ENCODE results near the gene ACOT11.

DNA sequence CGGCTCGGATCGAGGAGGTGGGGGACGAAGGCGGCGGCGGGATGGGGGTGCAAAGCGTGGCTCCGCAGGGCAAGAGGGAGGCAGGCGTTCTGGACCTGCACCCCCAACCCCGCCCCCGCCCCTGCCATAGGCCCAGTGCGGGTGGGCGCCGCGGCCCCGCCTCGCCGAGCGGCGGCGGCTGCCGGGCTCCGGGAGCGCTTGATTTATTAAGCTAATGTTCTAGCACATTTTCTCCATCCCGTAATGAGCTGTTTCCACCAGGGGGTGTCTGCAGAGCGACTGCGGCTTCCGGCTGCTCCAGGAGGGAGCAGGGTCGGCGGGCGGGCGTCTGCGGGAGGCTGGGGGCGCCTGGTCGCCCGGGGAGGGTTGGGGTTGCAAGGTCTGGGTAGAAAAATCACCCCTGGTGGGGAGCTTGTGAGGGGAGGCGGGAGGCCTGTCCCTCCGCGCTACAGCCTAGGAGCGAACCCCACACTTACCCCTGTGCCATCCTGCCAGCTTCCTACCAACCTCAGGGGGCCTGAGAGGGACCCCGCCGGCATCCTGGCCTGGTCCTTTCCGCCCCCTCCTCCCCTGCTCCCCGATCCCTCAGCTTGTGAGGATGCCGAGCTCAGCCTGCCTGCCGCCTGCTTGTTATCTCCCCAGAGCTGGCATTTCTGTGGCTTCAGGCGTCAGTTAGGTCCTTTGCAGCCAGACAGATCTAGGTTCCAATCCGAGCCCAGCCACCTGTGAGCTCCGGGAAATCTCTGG lies 48.5 kb upstream of the ACOT11 start:
- TF ChIP-seq, protein P1, sequence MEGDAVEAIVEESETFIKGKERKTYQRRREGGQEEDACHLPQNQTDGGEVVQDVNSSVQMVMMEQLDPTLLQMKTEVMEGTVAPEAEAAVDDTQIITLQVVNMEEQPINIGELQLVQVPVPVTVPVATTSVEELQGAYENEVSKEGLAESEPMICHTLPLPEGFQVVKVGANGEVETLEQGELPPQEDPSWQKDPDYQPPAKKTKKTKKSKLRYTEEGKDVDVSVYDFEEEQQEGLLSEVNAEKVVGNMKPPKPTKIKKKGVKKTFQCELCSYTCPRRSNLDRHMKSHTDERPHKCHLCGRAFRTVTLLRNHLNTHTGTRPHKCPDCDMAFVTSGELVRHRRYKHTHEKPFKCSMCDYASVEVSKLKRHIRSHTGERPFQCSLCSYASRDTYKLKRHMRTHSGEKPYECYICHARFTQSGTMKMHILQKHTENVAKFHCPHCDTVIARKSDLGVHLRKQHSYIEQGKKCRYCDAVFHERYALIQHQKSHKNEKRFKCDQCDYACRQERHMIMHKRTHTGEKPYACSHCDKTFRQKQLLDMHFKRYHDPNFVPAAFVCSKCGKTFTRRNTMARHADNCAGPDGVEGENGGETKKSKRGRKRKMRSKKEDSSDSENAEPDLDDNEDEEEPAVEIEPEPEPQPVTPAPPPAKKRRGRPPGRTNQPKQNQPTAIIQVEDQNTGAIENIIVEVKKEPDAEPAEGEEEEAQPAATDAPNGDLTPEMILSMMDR (IDR thresholded peaks at IDR 0.05): peak in 3 of 6 experiments; percentile 19 to 34 (median 26)
- TF ChIP-seq POLR2AphosphoS5 (IDR thresholded peaks at IDR 0.05) (no peak), POLR2A (IDR thresholded peaks at IDR 0.05) (no peak), EP300 (IDR thresholded peaks at IDR 0.05) (no peak)

All from upper lobe of left lung (tissue), 4 donors.